HCT116 (cell line): ENCODE results near the gene RNASET2. TPM values are rescaled to one million over a fixed set of nuclear protein-coding genes. Genes with fewer than 3 reads are reported as not detected.

Experiments used
- ATAC-seq: fragments of 200-7000 bp; cut with Tn5 transposase; 2 replicates; pipeline ENCODE4 v1.9.1; 2020; ENCODE audit warnings: mild to moderate bottlenecking, moderate library complexity
- BruUV-seq: library from RNA; stranded (reverse); fragments of 400-500 nt; replicated peaks from 2 replicates; lab custom pipeline; 2021; lab: Mats Ljungman, UMichigan
- CTCF ChIA-PET: fragments of 300-600 bp; sonication (Branson Sonifier 250); formaldehyde crosslinking; loops from one replicate; lab custom pipeline; 2021; ENCODE audit warnings: antibody characterized with exemption; lab: Charles Lee
- POLR2A ChIA-PET: fragments of 300-600, 350-600 bp; sonication (Branson Sonifier 250); formaldehyde crosslinking; loops from one replicate; lab custom pipeline; 2021; ENCODE audit warnings: antibody characterized with exemption; lab: Charles Lee
- RAD21 ChIA-PET, 2 experiments: fragments of 300-600 bp; sonication (Branson Sonifier 250); formaldehyde crosslinking; loops; one replicate each; lab custom pipeline; 2023; ENCODE audit warnings: low total read pairs in 2 of 2; ENCODE audit not compliant: uncharacterized antibody in 2 of 2, unreplicated experiment in 2 of 2, low non-redundant PET in 1 of 2; lab: Charles Lee
- DNase-seq: peaks from one replicate; pipeline ENCODE4 v3.0.0-alpha.2; 2010; ENCODE audit warnings: low read depth, low spot score
- H2AFZ ChIP-seq: fragments of 200-600 bp; shearing (Covaris generic), sonication (generic); 2 replicates; pipeline ENCODE4 v1.6.1; 2017; ENCODE audit warnings: low read depth, mixed run types, mixed read lengths, antibody characterized with exemption, low read length; ENCODE audit not compliant: poor library complexity, severe bottlenecking
- H3K27ac ChIP-seq: 2 replicates; pipeline ENCODE4 v1.5.1; 2012; ENCODE audit warnings: low read depth, low read length
- H3K27me3 ChIP-seq: fragments of 200-600 bp; sonication (generic); 2 replicates; pipeline ENCODE4 v1.6.1; 2016; ENCODE audit warnings: mixed run types, low read length, mixed read lengths; ENCODE audit not compliant: insufficient read depth
- H3K36me3 ChIP-seq, 2 experiments: fragments of 200-500 bp in 1 of 2; fragments of 200-600 bp in 1 of 2; sonication (Bioruptor generic) in 1 of 2; sonication (generic) in 1 of 2; 2 replicates each; pipeline versions ENCODE4 v1.5.1 to v1.6.1; 2014 to 2016; ENCODE audit warnings: low read length in 2 of 2, inconsistent platforms in 1 of 2, mixed read lengths in 1 of 2, mixed run types in 1 of 2; ENCODE audit not compliant: insufficient read depth in 2 of 2, control insufficient read depth in 1 of 2
- H3K4me1 ChIP-seq, 2 experiments: fragments of 200-600 bp in 1 of 2; sonication (generic) in 1 of 2; 2 replicates each; pipeline versions ENCODE4 v1.5.1 to v1.6.1; 2012 to 2017; ENCODE audit warnings: low read length in 2 of 2, inconsistent platforms in 1 of 2, mild to moderate bottlenecking in 1 of 2, mixed read lengths in 1 of 2, mixed run types in 1 of 2, moderate library complexity in 1 of 2; ENCODE audit not compliant: insufficient read depth in 2 of 2, control insufficient read depth in 1 of 2
- H3K4me2 ChIP-seq: fragments of 200-600 bp; sonication (generic); 2 replicates; pipeline ENCODE4 v1.6.1; 2017; ENCODE audit warnings: mixed run types, low read length, mixed read lengths
- H3K4me3 ChIP-seq, 2 experiments: fragments of 200-600 bp in 1 of 2; sonication (generic) in 1 of 2; replicated peaks in 1 of 2; 2 replicates each; pipeline ENCODE4 v1.5.1; 2011 to 2016; ENCODE audit warnings: low read length in 2 of 2, control low read depth in 1 of 2, low read depth in 1 of 2, mild to moderate bottlenecking in 1 of 2, mixed read lengths in 1 of 2, mixed run types in 1 of 2
- H3K79me2 ChIP-seq: fragments of 200-600 bp; sonication (generic); 2 replicates; pipeline ENCODE4 v1.6.1; 2017; ENCODE audit warnings: mild to moderate bottlenecking, mixed run types, low read length, moderate library complexity, mixed read lengths; ENCODE audit not compliant: insufficient read depth
- H3K9ac ChIP-seq: fragments of 200-600 bp; sonication (generic); 2 replicates; pipeline ENCODE4 v1.6.1; 2016; ENCODE audit warnings: low read length, mixed read lengths
- H3K9me2 ChIP-seq: fragments of 200-600 bp; sonication (generic), shearing (Covaris generic); 2 replicates; pipeline ENCODE4 v1.6.1; 2017; ENCODE audit warnings: mixed run types, mild to moderate bottlenecking, moderate library complexity; ENCODE audit not compliant: insufficient read depth
- H3K9me3 ChIP-seq, 2 experiments: fragments of 200-500 bp in 1 of 2; fragments of 200-600 bp in 1 of 2; sonication (Bioruptor generic) in 1 of 2; sonication (generic) in 1 of 2; 2 replicates each; pipeline ENCODE4 v1.6.1; 2014 to 2017; ENCODE audit warnings: low read length in 2 of 2, mixed read lengths in 2 of 2, inconsistent platforms in 1 of 2, low read depth in 1 of 2, mild to moderate bottlenecking in 1 of 2, mixed run types in 1 of 2, moderate library complexity in 1 of 2; ENCODE audit not compliant: control insufficient read depth in 1 of 2, insufficient read depth in 1 of 2
- H4K20me1 ChIP-seq: fragments of 200-600 bp; sonication (generic), shearing (Covaris generic); 2 replicates; pipeline ENCODE4 v1.6.1; 2017; ENCODE audit warnings: mixed run types, mild to moderate bottlenecking, moderate library complexity; ENCODE audit not compliant: insufficient read depth
- CBX3 ChIP-seq: IDR thresholded peaks from 2 replicates; pipeline ENCODE4 v1.6.1; 2012; ENCODE audit warnings: low read depth
- CEBPB ChIP-seq: IDR thresholded peaks from 2 replicates; pipeline ENCODE4 v1.6.1; 2012; ENCODE audit warnings: low read depth
- ELF1 ChIP-seq: IDR thresholded peaks from 2 replicates; pipeline ENCODE4 v1.6.1; 2012; ENCODE audit warnings: low read depth, borderline replicate concordance
- EZH2 ChIP-seq: fragments of 200-600 bp; sonication (generic); IDR thresholded peaks from 2 replicates; pipeline ENCODE4 v1.6.1; 2017; ENCODE audit warnings: antibody characterized with exemption, mixed run types
- EZH2phosphoT487 ChIP-seq: fragments of 200-600 bp; IDR thresholded peaks from 2 replicates; pipeline ENCODE4 v1.6.1; 2018; ENCODE audit warnings: antibody characterized with exemption, borderline replicate concordance
- FOSL1 ChIP-seq: IDR thresholded peaks from 2 replicates; pipeline ENCODE4 v1.6.1; 2012; ENCODE audit warnings: low read depth
- JUND ChIP-seq: IDR thresholded peaks from 2 replicates; pipeline ENCODE4 v1.6.1; 2012
- POLR2AphosphoS5 ChIP-seq: IDR thresholded peaks from 2 replicates; pipeline ENCODE4 v1.6.1; 2011; ENCODE audit warnings: mild to moderate bottlenecking, low read depth, low read length, moderate library complexity
- SIN3A ChIP-seq: IDR thresholded peaks from 2 replicates; pipeline ENCODE4 v1.6.1; 2012; ENCODE audit warnings: low read depth
- SP1 ChIP-seq: IDR thresholded peaks from 2 replicates; pipeline ENCODE4 v1.6.1; 2012; ENCODE audit warnings: low read depth
- TCF7L2 ChIP-seq: IDR thresholded peaks from 2 replicates; pipeline ENCODE4 v1.7.0; 2011; ENCODE audit warnings: borderline replicate concordance, inconsistent platforms; ENCODE audit not compliant: insufficient read depth, insufficient read length; ENCODE audit errors: extremely low read depth
- YY1 ChIP-seq: IDR thresholded peaks from 2 replicates; pipeline ENCODE4 v1.6.1; 2011; ENCODE audit warnings: low read length, low read depth, moderate library complexity, mild to moderate bottlenecking; ENCODE audit not compliant: insufficient replicate concordance; ENCODE audit errors: extremely low read depth
- ZFX ChIP-seq: fragments of 450-650 bp; IDR thresholded peaks from 2 replicates; pipeline ENCODE4 v1.6.1; 2017
- ZNF274 ChIP-seq: fragments of 200-500 bp; sonication (Bioruptor generic); IDR thresholded peaks from 2 replicates; pipeline ENCODE4 v1.6.1; 2014; ENCODE audit warnings: mild to moderate bottlenecking, low read depth, low read length, inconsistent platforms
- intact Hi-C: fragments of 100-400 bp; cut with micrococcal nuclease; formaldehyde crosslinking; loops from 2 replicates; pipeline ENCODE4 v1.10.0; 2022
- total RNA-seq: library from RNA; stranded (reverse); gene quantifications from one replicate; pipeline ENCODE4 v1.2.1, GENCODE V29; 2021; ENCODE audit not compliant: unreplicated experiment
- TF ChIP-seq, protein P1 (sequence below), 3 experiments: fragments of 200-600 bp in 1 of 3; sonication (generic) in 1 of 3; IDR thresholded peaks in 2 of 3; conservative IDR thresholded peaks in 1 of 3; 2 replicates each; pipeline ENCODE4 v1.5.1; 2012 to 2017; ENCODE audit warnings: low read depth in 2 of 3, low read length in 2 of 3, antibody characterized with exemption in 1 of 3, borderline replicate concordance in 1 of 3, control low read depth in 1 of 3, mild to moderate bottlenecking in 1 of 3, mixed read lengths in 1 of 3, mixed run types in 1 of 3, moderate library complexity in 1 of 3; ENCODE audit not compliant: insufficient read depth in 1 of 3
- TF ChIP-seq, protein P2 (sequence below): IDR thresholded peaks from 2 replicates; pipeline ENCODE4 v1.6.1; 2011; ENCODE audit warnings: mild to moderate bottlenecking, low read length, moderate library complexity; ENCODE audit not compliant: insufficient replicate concordance; ENCODE audit errors: extremely low read depth
- TF ChIP-seq, protein P3 (sequence below): IDR thresholded peaks from 2 replicates; pipeline ENCODE4 v1.6.1; 2012
- TF ChIP-seq, protein P4 (sequence below): IDR thresholded peaks from 2 replicates; pipeline ENCODE4 v1.6.1; 2012; ENCODE audit warnings: low read depth

Gene RNASET2
- total RNA-seq, 1 experiment from 2014 or later = 32.8 TPM

GRCh38 chr6:166944666-166945256 lies 11.6 kb downstream of the RNASET2 start:
- ATAC-seq = no peak
- Histone ChIP-seq H3K9me2 (no peaks in the 10 kb centered on the region), H4K20me1 (no peaks in the 10 kb centered on the region), H2AFZ (no peak overlapping the region)
- no peak for TF ChIP-seq TCF7L2
- TF ChIP-seq, protein P1, sequence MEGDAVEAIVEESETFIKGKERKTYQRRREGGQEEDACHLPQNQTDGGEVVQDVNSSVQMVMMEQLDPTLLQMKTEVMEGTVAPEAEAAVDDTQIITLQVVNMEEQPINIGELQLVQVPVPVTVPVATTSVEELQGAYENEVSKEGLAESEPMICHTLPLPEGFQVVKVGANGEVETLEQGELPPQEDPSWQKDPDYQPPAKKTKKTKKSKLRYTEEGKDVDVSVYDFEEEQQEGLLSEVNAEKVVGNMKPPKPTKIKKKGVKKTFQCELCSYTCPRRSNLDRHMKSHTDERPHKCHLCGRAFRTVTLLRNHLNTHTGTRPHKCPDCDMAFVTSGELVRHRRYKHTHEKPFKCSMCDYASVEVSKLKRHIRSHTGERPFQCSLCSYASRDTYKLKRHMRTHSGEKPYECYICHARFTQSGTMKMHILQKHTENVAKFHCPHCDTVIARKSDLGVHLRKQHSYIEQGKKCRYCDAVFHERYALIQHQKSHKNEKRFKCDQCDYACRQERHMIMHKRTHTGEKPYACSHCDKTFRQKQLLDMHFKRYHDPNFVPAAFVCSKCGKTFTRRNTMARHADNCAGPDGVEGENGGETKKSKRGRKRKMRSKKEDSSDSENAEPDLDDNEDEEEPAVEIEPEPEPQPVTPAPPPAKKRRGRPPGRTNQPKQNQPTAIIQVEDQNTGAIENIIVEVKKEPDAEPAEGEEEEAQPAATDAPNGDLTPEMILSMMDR (IDR thresholded peaks at IDR 0.05 in 2 of 3, conservative IDR thresholded peaks at IDR 0.05 in 1 of 3; ENCODE audit: borderline replicate concordance in 1 of 3, insufficient read depth in 1 of 3, low read depth in 2 of 3, low read length in 2 of 3) = no peak
- TF ChIP-seq EZH2 = no peak
- TF ChIP-seq, protein P2, sequence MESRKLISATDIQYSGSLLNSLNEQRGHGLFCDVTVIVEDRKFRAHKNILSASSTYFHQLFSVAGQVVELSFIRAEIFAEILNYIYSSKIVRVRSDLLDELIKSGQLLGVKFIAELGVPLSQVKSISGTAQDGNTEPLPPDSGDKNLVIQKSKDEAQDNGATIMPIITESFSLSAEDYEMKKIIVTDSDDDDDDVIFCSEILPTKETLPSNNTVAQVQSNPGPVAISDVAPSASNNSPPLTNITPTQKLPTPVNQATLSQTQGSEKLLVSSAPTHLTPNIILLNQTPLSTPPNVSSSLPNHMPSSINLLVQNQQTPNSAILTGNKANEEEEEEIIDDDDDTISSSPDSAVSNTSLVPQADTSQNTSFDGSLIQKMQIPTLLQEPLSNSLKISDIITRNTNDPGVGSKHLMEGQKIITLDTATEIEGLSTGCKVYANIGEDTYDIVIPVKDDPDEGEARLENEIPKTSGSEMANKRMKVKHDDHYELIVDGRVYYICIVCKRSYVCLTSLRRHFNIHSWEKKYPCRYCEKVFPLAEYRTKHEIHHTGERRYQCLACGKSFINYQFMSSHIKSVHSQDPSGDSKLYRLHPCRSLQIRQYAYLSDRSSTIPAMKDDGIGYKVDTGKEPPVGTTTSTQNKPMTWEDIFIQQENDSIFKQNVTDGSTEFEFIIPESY = no peak
- no peak for TF ChIP-seq JUND
- TF ChIP-seq POLR2AphosphoS5 = no peak
- no peak for TF ChIP-seq YY1
- TF ChIP-seq FOSL1 = no peak
- no peak for TF ChIP-seq SP1
- TF ChIP-seq CBX3 = no peak
- TF ChIP-seq ELF1 = no peak
- TF ChIP-seq ZFX = no peak
- no peak for TF ChIP-seq EZH2phosphoT487
- TF ChIP-seq, protein P3, sequence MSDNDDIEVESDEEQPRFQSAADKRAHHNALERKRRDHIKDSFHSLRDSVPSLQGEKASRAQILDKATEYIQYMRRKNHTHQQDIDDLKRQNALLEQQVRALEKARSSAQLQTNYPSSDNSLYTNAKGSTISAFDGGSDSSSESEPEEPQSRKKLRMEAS = no peak
- TF ChIP-seq CEBPB = no peak
- TF ChIP-seq, protein P4, sequence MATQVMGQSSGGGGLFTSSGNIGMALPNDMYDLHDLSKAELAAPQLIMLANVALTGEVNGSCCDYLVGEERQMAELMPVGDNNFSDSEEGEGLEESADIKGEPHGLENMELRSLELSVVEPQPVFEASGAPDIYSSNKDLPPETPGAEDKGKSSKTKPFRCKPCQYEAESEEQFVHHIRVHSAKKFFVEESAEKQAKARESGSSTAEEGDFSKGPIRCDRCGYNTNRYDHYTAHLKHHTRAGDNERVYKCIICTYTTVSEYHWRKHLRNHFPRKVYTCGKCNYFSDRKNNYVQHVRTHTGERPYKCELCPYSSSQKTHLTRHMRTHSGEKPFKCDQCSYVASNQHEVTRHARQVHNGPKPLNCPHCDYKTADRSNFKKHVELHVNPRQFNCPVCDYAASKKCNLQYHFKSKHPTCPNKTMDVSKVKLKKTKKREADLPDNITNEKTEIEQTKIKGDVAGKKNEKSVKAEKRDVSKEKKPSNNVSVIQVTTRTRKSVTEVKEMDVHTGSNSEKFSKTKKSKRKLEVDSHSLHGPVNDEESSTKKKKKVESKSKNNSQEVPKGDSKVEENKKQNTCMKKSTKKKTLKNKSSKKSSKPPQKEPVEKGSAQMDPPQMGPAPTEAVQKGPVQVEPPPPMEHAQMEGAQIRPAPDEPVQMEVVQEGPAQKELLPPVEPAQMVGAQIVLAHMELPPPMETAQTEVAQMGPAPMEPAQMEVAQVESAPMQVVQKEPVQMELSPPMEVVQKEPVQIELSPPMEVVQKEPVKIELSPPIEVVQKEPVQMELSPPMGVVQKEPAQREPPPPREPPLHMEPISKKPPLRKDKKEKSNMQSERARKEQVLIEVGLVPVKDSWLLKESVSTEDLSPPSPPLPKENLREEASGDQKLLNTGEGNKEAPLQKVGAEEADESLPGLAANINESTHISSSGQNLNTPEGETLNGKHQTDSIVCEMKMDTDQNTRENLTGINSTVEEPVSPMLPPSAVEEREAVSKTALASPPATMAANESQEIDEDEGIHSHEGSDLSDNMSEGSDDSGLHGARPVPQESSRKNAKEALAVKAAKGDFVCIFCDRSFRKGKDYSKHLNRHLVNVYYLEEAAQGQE = no peak
- no peak for TF ChIP-seq SIN3A
- TF ChIP-seq ZNF274 = no peak
- TF ChIP-seq, all 23 proteins: peak for 0
- RAD21 ChIA-PET = no interaction called here
- POLR2A ChIA-PET = no interaction called here
- no peak for DNase-seq
- BruUV-seq = no TSS peak
- CTCF ChIA-PET = no interaction called here
- intact Hi-C loops = no loop called here
- Histone ChIP-seq H3K9ac (no peak overlapping the region), H3K36me3 (peaks cover 5 to 9% of the 10 kb centered on the region in 2 experiments; a peak in 2 of 4 replicates), H3K27ac (no peak overlapping the region), H3K27me3 (no peaks in the 10 kb centered on the region), H3K4me2 (no peak overlapping the region), H3K4me3 (no peak overlapping the region), H3K4me1 (peaks cover 10 to 19% of the 10 kb centered on the region in 2 experiments), H3K79me2 (no peaks in the 10 kb centered on the region), H3K9me3 (no peaks in the 10 kb centered on the region)
